ENCODE data around the gene WNT5B.
"Not testable (repeated sequence)": the region's sequence is repeated elsewhere in the genome, so short reads cannot be mapped to it uniquely, and the experiment has no call there.

The WNT5B gene

DNA sequence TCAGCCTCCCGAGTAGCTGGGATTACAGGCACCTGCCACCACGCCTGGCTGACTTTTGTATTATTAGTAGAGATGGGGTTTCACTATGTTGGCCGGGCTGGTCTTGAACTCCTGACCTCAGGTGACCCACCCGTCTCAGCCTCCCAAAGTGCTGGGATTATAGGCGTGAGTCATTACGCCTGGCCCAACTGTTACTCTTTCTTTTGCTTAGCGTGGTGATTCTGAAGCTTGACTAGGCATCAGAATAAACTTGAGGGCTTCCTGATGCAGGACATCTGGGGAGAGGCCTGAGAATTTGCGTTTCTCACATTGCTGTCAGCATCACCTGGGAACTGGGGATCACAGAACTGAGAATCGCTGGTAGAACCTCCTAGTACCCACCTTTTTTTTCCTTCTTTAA is 26.3 kb upstream of the WNT5B start:
- not testable (repeated sequence) for DNase-seq

DNA sequence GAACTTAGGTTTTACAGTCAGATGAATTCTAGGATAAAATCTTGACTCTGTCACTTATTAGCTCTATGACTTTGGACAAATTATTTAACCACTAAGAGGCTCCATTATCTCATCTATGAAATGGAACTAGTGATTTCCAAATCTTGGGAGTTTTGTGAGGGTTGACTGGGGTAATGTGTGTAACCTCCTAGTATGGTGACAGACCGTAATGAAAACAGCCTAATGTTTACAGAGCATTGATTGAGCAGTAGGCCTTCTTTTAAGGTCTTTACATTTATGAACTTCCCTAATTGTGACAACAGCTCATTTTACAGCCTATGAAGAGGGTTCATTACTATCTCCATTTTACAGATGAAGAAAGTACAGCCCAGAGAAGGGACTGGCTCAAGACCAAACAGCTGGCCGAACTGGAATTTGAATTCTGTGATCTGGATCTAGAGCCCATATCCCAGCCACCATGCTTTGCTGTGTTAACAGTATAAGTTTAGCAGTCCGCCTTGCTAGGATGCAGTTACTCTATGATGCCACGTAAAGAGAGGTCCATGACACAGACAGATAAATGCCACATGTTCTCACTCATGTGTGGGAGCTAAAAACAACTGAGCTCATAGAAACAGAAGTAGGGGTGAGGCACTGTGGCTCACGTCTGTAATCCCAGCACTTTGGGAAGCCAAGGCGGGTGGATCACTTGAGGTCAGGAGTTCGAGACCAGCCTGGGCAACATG is 25.6 kb upstream of the WNT5B start:
- no peak for DNase-seq

DNA sequence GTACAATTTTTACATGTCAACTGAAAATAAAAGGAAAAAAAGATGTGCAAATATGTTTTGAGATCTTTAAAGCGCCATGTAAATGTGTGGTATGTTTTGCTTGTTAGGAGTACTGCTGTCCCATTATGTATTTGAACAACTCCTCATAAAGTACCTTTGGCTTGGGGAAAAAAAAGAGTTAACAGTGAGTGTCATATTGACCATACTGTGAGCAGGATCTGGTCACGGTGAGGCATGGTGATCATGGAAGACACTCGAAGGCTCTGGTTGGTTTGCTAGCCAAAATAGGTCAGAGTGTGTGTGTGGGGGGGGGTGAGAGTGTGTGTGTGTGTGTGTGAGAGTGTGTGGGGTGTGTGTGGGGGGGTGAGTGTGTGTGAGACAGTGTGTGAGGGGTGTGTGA is 24.6 kb upstream of the WNT5B start:
- DNase-seq, result no peak

- DNase-seq, result peak; percentile 80
Observed at GRCh38 chr12:1605129-1606020, 23.7 kb upstream of the WNT5B start.

GRCh38 chr12:1606021-1606622 is 22.9 kb upstream of the WNT5B start:
- peak; percentile 56 for DNase-seq

DNA sequence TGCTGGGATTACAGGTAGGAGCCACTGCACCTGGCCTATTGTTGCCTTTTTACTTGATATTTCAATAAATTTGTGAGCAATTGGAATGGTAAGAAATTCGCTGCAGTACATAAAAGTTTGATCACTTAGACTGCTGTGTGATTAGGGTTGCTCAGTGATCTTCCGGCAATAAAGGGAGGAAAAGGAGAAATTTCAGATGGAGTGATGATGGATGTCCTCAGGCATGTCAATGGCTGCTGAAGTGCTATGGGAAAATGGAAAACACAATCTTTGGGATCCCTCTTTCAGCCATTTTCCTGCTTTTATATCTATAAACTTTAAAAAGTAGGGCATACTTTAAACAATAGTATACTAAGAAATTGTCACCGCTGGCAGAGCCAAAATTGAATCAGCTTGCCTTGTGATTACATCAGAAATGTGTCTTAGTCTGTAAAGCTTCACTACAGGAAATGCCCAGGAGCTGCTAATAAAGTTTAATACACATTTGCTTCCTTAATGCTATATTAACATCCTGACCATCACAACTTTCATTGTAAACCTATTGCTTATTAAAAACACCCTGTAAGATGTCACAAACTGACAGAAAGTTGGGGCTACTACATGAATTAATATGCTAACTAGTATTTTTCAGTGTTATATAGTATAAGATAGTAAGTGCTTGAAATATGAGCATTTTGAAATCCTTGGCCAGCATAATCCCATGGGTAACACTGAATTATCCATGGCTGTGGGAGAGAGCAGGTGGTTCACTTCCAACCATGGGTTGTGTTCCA is 20.9 kb upstream of the WNT5B start:
- DNase-seq, result no peak

GRCh38 chr12:1608713-1609119 is 20.3 kb upstream of the WNT5B start:
- DNase-seq, result no peak

DNA sequence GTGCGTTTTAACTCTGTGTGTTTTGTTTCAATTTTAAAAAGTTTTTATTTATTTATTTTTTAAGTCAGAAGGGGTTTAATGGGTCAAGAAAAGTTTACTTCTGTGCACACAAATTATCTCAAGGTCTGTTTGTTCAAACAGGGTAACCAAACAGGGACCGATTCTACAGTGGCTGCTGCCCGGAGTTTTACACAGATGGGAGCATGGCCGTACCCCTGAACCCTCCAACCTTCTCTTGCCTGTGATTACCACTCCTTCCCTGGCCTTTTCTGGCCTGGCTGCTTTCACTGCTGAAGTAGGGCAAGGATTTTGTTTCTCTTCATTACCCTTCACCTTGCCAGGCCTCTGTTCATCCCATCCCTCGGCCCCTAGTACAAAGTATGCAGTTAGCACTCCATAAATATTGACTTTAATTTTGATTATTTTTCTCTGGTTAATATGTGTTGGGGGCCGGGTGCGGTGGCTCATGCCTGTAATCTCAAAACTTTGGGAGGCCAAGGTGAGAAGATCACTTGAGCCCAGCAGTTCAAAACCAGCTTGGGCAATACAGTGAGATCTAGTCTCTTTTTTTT is 18.9 kb upstream of the WNT5B start:
- DNase-seq, result no peak

- DNase-seq, result no peak
Observed at GRCh38 chr12:1611803-1612572, 17.0 kb upstream of the WNT5B start.

DNA sequence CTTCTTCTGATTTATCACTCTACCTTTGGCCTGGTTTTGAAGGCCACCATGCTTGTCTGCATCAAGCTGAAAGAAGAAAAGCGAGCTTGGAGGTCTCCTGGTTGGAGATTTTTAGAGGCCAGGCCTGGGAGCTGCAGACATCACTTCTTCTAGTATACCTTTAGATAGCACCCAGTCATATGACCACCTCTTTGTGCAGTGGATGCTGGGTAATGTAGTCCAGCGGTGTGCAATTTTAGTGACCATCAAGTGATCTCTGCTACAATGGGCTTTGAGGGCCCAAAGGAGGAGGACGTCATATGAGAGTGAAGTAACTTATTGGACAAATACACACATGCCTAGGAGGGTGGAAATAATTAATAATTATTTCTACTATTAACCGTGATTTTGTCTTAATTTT is 15.2 kb upstream of the WNT5B start:
- no peak for DNase-seq

GRCh38 chr12:1614360-1614759 is 14.7 kb upstream of the WNT5B start:
- DNase-seq, result no peak

DNA sequence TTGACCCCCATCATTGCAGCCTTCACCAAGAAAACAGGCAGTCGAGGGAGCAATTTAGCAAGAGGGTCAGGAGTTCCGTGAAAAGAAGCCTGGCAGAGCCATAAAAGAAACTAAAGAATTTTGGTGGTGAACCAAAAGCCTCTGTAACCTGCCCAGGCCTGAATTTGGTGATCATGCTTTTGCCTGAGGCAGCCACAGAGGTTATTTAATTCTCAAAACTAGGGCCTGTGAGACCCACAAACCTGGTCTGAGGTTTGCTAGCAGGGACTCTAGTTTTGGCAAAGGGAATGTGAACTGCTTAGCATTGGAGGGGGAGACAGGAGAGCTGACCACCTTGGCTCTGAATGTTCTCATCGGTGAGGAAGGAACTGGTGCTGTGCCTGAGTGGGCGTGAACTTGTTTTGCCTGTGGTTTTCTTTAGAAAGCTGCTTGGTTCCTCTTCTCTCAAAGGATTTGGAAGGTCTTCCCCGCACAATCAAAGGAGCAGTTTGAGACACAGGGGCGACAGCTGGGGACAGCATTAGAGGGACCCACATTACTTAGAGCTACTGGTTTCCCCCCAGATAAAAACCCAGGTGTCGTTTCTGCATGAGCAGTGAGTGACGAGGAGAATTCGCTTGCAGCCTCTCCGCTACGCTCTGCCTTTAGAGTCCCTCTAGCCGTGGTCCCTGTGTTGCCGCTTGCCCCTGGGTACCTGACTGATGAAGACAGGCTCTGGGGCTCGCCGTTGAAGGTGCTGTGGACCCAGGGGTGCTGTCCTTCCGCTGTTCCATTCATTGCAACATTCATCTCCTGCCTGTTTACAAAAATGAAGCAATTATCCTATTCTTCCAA is 12.6 kb upstream of the WNT5B start:
- DNase-seq, result no peak

DNA sequence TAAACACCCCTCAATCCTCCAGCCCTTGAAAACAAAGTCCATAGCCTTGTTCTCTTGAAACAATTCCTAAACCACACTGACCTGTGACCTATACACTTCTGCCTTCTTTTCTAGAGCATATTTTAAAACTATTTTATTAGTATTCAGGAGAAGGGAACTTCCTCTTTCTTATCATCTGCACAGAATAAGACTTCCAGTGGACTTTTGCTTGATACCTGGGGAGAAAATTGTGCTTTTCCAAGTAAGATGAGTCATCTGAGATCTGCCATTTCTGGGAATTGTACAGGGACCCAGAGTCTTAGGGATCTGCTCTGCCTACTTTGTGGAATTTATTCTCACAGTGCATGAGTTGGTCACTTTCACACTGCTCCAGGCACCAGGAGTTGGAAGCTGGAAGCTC is 10.5 kb upstream of the WNT5B start:
- no peak for DNase-seq

DNA sequence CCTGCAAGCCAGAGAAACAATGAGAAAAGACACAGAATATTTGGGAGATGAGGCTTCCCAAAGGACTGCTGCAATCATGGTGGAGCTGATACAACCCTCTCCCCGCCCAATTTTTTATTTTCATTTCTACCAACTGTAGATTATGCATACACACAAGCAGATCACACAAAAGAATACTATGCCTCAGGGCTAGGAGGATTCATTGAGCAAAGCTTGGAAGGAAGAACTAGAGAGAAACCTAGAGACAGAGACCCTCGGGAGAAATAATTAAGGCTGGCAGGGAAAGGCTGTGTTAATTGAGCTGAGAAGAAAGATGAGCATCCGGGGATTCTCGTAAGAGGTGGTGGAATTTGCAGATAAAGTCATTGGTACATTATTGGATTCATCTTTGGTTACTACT is 9.9 kb upstream of the WNT5B start:
- no peak for DNase-seq

DNA sequence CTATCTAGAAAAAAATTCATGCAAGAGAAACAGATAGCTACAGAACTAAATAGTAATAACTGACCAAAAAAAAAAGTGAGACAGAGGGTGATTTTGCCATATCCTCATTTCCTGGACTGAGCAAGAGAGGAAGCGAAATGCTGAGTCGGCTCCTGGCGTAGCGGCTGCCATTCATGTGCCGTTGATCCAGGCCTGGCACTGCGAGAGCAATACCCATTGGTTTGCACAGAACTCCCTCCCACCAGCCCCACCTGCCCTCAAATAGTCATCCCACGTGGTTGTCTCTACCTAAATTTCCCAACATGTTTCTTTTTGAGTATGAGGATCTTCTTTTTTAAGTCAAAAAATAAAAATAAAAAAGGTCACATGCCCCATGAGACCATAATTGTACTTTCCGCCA is 9.4 kb upstream of the WNT5B start:
- DNase-seq, result no peak

DNA sequence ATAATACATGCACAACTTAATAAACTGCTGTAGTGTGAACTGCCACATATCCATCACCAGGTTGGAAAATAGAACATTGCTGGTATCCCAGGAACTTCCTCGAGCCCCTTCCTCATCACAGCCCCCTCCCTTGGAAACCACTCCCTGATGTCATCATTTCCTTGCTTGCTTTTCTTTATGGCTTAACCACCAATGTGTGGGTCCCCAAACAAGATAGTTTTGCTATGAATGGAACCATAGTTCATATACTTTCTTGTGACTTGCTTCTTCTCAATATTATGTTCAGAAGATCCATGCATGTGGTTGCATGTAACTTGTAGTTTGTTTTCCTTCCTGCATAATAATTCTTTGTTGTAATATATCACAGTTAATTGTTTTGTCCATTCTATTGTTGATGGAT is 8.9 kb upstream of the WNT5B start:
- no peak for DNase-seq

- DNase-seq, result no peak
Observed at GRCh38 chr12:1622406-1622805, 6.6 kb upstream of the WNT5B start.

- peak; percentile 34 for DNase-seq
Observed at GRCh38 chr12:1629338-1630132, 504 bp downstream of the WNT5B start.

- DNase-seq, result peak; percentile 81
Observed at GRCh38 chr12:1630133-1630826, 1.2 kb downstream of the WNT5B start.

All from NCI-H1105 (cell line).